Peyer's patch (tissue), 4 donors: ENCODE data around the gene TRMT61B.

Source experiments
- CTCF ChIP-seq, 6 experiments: fragments of 450-650 bp in 4 of 6; fragments of 200-600 bp in 2 of 6; sonication (generic) in 1 of 6; IDR thresholded peaks; one replicate each; pipeline ENCODE4 v1.5.1; 2017 to 2019; ENCODE audit warnings: antibody characterized with exemption in 6 of 6, mild to moderate bottlenecking in 3 of 6, moderate library complexity in 1 of 6
- POLR2A ChIP-seq, 2 donors: fragments of 450-650 bp; IDR thresholded peaks; one replicate each; pipeline ENCODE4 v1.5.1; 2017; ENCODE audit warnings: antibody characterized with exemption in 2 of 2, mild to moderate bottlenecking in 2 of 2, moderate library complexity in 2 of 2

DNA sequence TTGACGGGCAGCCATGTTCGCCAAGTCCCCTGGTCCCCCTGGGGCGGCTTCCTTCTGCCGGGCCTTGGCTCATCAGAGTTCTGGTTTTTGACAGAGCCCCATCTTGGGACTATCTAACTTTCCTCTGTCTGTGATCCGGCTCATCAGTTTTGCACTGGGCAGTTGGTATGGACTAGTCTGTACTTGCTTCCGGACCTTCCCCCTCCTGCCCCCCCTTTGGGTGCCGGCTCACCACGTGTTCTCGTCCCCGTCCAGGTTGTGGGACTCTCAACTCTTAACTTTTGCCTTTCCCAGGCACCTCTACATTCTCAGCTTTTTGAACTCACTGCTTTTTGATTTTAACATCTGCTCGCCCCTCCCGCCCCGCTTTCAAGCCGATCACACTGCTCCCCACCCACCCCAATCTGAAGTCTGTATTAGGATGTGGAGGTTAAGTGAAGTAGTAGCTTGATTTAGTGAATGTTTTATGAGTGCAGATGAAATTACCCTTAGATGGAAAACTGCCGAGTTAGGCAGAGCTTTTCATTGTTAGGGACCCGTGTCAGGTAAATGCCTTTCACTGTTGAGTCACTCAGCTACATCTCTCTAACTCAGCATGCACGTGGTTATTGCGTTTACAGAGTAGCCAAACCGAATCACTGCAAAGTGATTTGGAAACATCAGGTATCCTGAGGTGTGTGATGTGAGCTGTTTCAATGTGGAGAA lies 25.2 kb upstream of the TRMT61B start:
- TF ChIP-seq CTCF (IDR thresholded peaks at IDR 0.05) (no peak), POLR2A (IDR thresholded peaks at IDR 0.05) (no peak)
